K562 (cell line): ENCODE measurements around the gene PMP22. TPM values are rescaled to one million over a fixed set of nuclear protein-coding genes. Genes with fewer than 3 reads are reported as not detected.
A peak's percentile ranks its signal among the peaks of the same experiment; 100 is the strongest.

Experiments
- BCOR ChIP-seq: fragments of 450-650 bp; IDR thresholded peaks from 2 replicates; pipeline ENCODE4 v1.6.1; 2016
- BRCA1 ChIP-seq, 2 experiments: fragments of 450-650 bp in 1 of 2; sonication (generic) in 1 of 2; formaldehyde crosslinking in 1 of 2; IDR thresholded peaks; 2 replicates each; pipeline versions ENCODE4 v1.5.0 to v1.6.1; 2017 to 2020; ENCODE audit warnings: mild to moderate bottlenecking in 1 of 2, missing genetic modification reagents in 1 of 2
- CREB1 ChIP-seq, 2 experiments: sonication (generic) in 1 of 2; formaldehyde crosslinking in 1 of 2; IDR thresholded peaks; 2 replicates each; pipeline versions ENCODE4 v1.6.1 to v1.8.0; 2012 to 2022; ENCODE audit warnings: inconsistent platforms in 1 of 2, mild to moderate bottlenecking in 1 of 2, missing genetic modification reagents in 1 of 2, moderate library complexity in 1 of 2
- ERF ChIP-seq: fragments of 450-650 bp; formaldehyde crosslinking; IDR thresholded peaks from 2 replicates; pipeline ENCODE4 v1.4.0; 2020; ENCODE audit warnings: mild to moderate bottlenecking, mixed read lengths
- FOXA1 ChIP-seq: fragments of 450-650 bp; IDR thresholded peaks from 2 replicates; pipeline ENCODE4 v1.6.1; 2016; ENCODE audit warnings: mild to moderate bottlenecking, borderline replicate concordance
- GTF2E2 ChIP-seq: fragments of 200-800 bp; sonication (Bioruptor generic); IDR thresholded peaks from 2 replicates; pipeline ENCODE4 v1.6.1; 2016; ENCODE audit warnings: missing genetic modification characterization, missing compliant biosample characterization
- NFIC ChIP-seq: fragments of 450-650 bp; IDR thresholded peaks from 2 replicates; pipeline ENCODE4 v1.6.1; 2017; ENCODE audit warnings: mild to moderate bottlenecking, inconsistent platforms
- NR3C1 ChIP-seq: sonication (generic); formaldehyde crosslinking; IDR thresholded peaks from 2 replicates; pipeline ENCODE4 v1.8.1; 2022; ENCODE audit warnings: missing genetic modification reagents
- POLR2AphosphoS5 ChIP-seq: IDR thresholded peaks from 2 replicates; pipeline ENCODE4 v1.6.1; 2011; ENCODE audit warnings: mild to moderate bottlenecking, low read depth, low read length, moderate library complexity; ENCODE audit not compliant: control insufficient read depth, insufficient read depth
- PTTG1 ChIP-seq: fragments of 450-650 bp; IDR thresholded peaks from 2 replicates; pipeline ENCODE4 v1.6.1; 2016; ENCODE audit warnings: low read depth, mild to moderate bottlenecking, missing genetic modification characterization, missing compliant biosample characterization
- RBM14 ChIP-seq: fragments of 200-400 bp; formaldehyde crosslinking; IDR thresholded peaks from 2 replicates; pipeline ENCODE4 v1.6.1; 2018; ENCODE audit warnings: low read depth, mild to moderate bottlenecking, low read length, moderate library complexity, borderline replicate concordance; ENCODE audit not compliant: insufficient read depth
- SAP30 ChIP-seq: fragments of 200-600 bp; sonication (generic); IDR thresholded peaks from 2 replicates; pipeline ENCODE4 v1.6.1; 2012; ENCODE audit warnings: borderline replicate concordance, low read depth, mild to moderate bottlenecking, moderate library complexity, low read length, control low read depth, inconsistent platforms; ENCODE audit not compliant: insufficient read depth, poor library complexity, severe bottlenecking
- TAF9B ChIP-seq: fragments of 450-650 bp; IDR thresholded peaks from 2 replicates; pipeline ENCODE4 v1.6.1; 2018; ENCODE audit warnings: mild to moderate bottlenecking; ENCODE audit not compliant: partially characterized antibody
- TAL1 ChIP-seq: fragments of 450-650 bp; IDR thresholded peaks from 2 replicates; pipeline ENCODE4 v1.6.1; 2016; ENCODE audit warnings: mild to moderate bottlenecking
- ZC3H4 ChIP-seq: sonication (generic); formaldehyde crosslinking; IDR thresholded peaks from 2 replicates; pipeline ENCODE4 v1.9.0; 2021; ENCODE audit warnings: missing genetic modification reagents, borderline replicate concordance
- ZFP30 ChIP-seq: fragments of 250-450 bp; sonication (Bioruptor Pico); IDR thresholded peaks from 2 replicates; pipeline ENCODE4 v1.8.0; 2022; ENCODE audit warnings: moderate library complexity, mild to moderate bottlenecking, inconsistent platforms, borderline replicate concordance
- ZFP36 ChIP-seq: fragments of 150-350 bp; IDR thresholded peaks from 2 replicates; pipeline ENCODE4 v1.6.1; 2018; ENCODE audit warnings: low read length, low read depth; ENCODE audit not compliant: partially characterized antibody
- ZNF511 ChIP-seq: sonication (generic); formaldehyde crosslinking; IDR thresholded peaks from 2 replicates; pipeline ENCODE4 v1.8.0; 2022; ENCODE audit warnings: mild to moderate bottlenecking, missing genetic modification reagents
- ZNF668 ChIP-seq: fragments of 250-450 bp; sonication (Bioruptor Pico); IDR thresholded peaks from 2 replicates; pipeline ENCODE4 v1.8.0; 2022; ENCODE audit warnings: mild to moderate bottlenecking, inconsistent platforms
- ZNF75A ChIP-seq: fragments of 450-650 bp; formaldehyde crosslinking; IDR thresholded peaks from 2 replicates; pipeline ENCODE4 v1.4.0; 2020; ENCODE audit warnings: mild to moderate bottlenecking
- ZNF785 ChIP-seq: fragments of 250-450 bp; sonication (Bioruptor Pico); IDR thresholded peaks from 2 replicates; pipeline ENCODE4 v1.4.0; 2020; ENCODE audit warnings: mild to moderate bottlenecking
- polyA plus RNA-seq, 8 experiments: library from polyadenylated mRNA; depleted of rRNA in 4 of 8; stranded (reverse) in 5 of 8; unstranded in 3 of 8; fragments of >200 nt; fragmentation: Nextera tagmentation in 2 of 8; fragmentation: Illumina TruSeq in 1 of 8; extraction: Ambion mirVana in 2 of 8; extraction: Trizol in 1 of 8; gene quantifications; 2 replicates each; pipeline versions ENCODE4 v1.2.1 to v1.2.3, GENCODE V29; 2011 to 2014; ENCODE audit warnings: inconsistent platforms in 1 of 8, missing spikeins in 1 of 8
- total RNA-seq, 7 experiments: library from RNA; depleted of rRNA in 6 of 7; stranded (reverse); fragments of >200 nt in 6 of 7; fragmentation: Illumina TruSeq in 2 of 7; extraction: Trizol in 2 of 7; gene quantifications; 2 replicates each; pipeline versions ENCODE4 v1.2.1 to v1.2.3, GENCODE V29; 2011 to 2021; ENCODE audit warnings: low replicate concordance in 1 of 7
- TF ChIP-seq, protein P1 (sequence below): fragments of 250-450 bp; sonication (Bioruptor Pico); IDR thresholded peaks from 2 replicates; pipeline ENCODE4 v1.8.0; 2022; ENCODE audit warnings: inconsistent platforms
- TF ChIP-seq, protein P2 (sequence below): fragments of 450-650 bp; formaldehyde crosslinking; IDR thresholded peaks from 2 replicates; pipeline ENCODE4 v1.4.0; 2020; ENCODE audit warnings: mild to moderate bottlenecking, mixed read lengths
- TF ChIP-seq, protein P3 (sequence below): sonication (generic); formaldehyde crosslinking; IDR thresholded peaks from 2 replicates; pipeline ENCODE4 v1.8.1; 2022; ENCODE audit warnings: missing genetic modification reagents

PMP22 gene
- total and polyA plus RNA-seq, 9 of the 15 experiments (the other 6 are each of a cell fraction or from before 2014, with no cell fraction given), result 12.6 to 62.3 (median 25.8) TPM

DNA sequence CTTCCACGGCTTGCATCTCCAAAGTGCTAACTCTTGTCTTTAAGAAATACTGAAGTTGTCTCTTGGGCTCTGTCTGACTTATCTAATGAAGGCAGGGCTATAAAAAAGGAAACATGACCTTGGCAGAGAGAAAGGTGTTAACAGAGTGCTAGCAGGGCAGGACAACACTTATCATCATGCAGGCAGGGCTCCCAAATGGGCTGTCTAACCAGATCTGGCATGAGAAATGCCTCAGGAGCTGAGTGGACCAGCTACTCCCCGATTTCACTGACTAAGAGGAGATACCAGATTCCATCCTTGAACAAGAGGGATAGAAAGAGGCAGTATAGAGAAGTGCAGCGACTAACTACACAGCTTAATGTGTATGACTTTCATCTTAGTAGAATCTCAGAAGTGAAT lies 32.6 kb downstream of the PMP22 start (continued):
- TF ChIP-seq ZFP30 (CRISPR knock-in tag) (no peak), PTTG1 (tag) (no peak), ZNF511 (CRISPR knock-in tag) (no peak), ZNF668 (no peak), RBM14 (no peak), FOXA1 (no peak), CREB1 (IDR thresholded peaks at IDR 0.05) (no peak), CREB1 (CRISPR knock-in tag; IDR thresholded peaks at IDR 0.05) (no peak), ZNF75A (CRISPR knock-in tag) (no peak), BRCA1 (IDR thresholded peaks at IDR 0.05) (no peak), BRCA1 (CRISPR knock-in tag; IDR thresholded peaks at IDR 0.05) (no peak), TAL1 (peak; percentile 58; the same call in 1 of the 2 replicates), TAF9B (no peak), ERF (no peak), ZC3H4 (CRISPR knock-in tag) (no peak), SAP30 (no peak), BCOR (no peak), NFIC (peak; percentile 42; the same call in 1 of the 2 replicates), ZNF785 (no peak), NR3C1 (no peak), GTF2E2 (tag) (no peak), POLR2AphosphoS5 (peak; percentile 50; the same call in 1 of the 2 replicates), ZFP36 (no peak)
- TF ChIP-seq, protein P1, sequence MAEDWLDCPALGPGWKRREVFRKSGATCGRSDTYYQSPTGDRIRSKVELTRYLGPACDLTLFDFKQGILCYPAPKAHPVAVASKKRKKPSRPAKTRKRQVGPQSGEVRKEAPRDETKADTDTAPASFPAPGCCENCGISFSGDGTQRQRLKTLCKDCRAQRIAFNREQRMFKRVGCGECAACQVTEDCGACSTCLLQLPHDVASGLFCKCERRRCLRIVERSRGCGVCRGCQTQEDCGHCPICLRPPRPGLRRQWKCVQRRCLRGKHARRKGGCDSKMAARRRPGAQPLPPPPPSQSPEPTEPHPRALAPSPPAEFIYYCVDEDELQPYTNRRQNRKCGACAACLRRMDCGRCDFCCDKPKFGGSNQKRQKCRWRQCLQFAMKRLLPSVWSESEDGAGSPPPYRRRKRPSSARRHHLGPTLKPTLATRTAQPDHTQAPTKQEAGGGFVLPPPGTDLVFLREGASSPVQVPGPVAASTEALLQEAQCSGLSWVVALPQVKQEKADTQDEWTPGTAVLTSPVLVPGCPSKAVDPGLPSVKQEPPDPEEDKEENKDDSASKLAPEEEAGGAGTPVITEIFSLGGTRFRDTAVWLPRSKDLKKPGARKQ (CRISPR knock-in tag), result no peak
- TF ChIP-seq, protein P2, sequence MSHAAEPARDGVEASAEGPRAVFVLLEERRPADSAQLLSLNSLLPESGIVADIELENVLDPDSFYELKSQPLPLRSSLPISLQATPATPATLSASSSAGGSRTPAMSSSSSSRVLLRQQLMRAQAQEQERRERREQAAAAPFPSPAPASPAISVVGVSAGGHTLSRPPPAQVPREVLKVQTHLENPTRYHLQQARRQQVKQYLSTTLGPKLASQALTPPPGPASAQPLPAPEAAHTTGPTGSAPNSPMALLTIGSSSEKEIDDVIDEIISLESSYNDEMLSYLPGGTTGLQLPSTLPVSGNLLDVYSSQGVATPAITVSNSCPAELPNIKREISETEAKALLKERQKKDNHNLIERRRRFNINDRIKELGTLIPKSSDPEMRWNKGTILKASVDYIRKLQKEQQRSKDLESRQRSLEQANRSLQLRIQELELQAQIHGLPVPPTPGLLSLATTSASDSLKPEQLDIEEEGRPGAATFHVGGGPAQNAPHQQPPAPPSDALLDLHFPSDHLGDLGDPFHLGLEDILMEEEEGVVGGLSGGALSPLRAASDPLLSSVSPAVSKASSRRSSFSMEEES (CRISPR knock-in tag), result no peak
- TF ChIP-seq, protein P3, sequence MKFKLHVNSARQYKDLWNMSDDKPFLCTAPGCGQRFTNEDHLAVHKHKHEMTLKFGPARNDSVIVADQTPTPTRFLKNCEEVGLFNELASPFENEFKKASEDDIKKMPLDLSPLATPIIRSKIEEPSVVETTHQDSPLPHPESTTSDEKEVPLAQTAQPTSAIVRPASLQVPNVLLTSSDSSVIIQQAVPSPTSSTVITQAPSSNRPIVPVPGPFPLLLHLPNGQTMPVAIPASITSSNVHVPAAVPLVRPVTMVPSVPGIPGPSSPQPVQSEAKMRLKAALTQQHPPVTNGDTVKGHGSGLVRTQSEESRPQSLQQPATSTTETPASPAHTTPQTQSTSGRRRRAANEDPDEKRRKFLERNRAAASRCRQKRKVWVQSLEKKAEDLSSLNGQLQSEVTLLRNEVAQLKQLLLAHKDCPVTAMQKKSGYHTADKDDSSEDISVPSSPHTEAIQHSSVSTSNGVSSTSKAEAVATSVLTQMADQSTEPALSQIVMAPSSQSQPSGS (CRISPR knock-in tag), result no peak
